ENCODE data around the gene CD2AP. TPM values are rescaled to one million over a fixed set of nuclear protein-coding genes. Genes with fewer than 3 reads are reported as not detected.

Gene CD2AP
- total RNA-seq, 1 donor from 2014 or later, result 34.9 TPM

GRCh38 chr6:47454713-47455396 lies 22.7 kb upstream of the CD2AP start:
- DNase-seq (ENCODE audit: low spot score in 2 of 2, unreplicated experiment in 2 of 2), result no peak
- Mint-ChIP-seq H3K9me3 (no peaks in the 10 kb centered on the region), H3K4me1 (no peaks in the 10 kb centered on the region), H3K27me3 (ENCODE audit: low read depth) (no peaks in the 10 kb centered on the region), H3K4me3 (no peak overlapping the region), H3K36me3 (no peaks in the 10 kb centered on the region), H3K27ac (no peak overlapping the region)
- no peak for TF ChIP-seq CTCF (IDR thresholded peaks at IDR 0.05; ENCODE audit: unreplicated experiment)

GRCh38 chr6:47455533-47456209 lies 21.9 kb upstream of the CD2AP start:
- Mint-ChIP-seq H3K27me3 (ENCODE audit: low read depth) (no peaks in the 10 kb centered on the region), H3K4me1 (no peaks in the 10 kb centered on the region)
- no peak for TF ChIP-seq CTCF (IDR thresholded peaks at IDR 0.05; ENCODE audit: unreplicated experiment)

GRCh38 chr6:47456536-47456975 lies 21.0 kb upstream of the CD2AP start:
- Mint-ChIP-seq H3K4me3 (no peak overlapping the region), H3K4me1 (no peaks in the 10 kb centered on the region), H3K9me3 (no peaks in the 10 kb centered on the region), H3K27me3 (ENCODE audit: low read depth) (no peaks in the 10 kb centered on the region), H3K36me3 (no peaks in the 10 kb centered on the region), H3K27ac (no peak overlapping the region)
- no peak for TF ChIP-seq CTCF (IDR thresholded peaks at IDR 0.05; ENCODE audit: unreplicated experiment)
- no peak for DNase-seq (ENCODE audit: low spot score in 2 of 2, unreplicated experiment in 2 of 2)

More at GRCh38 chr6:47455533-47456209, 21.9 kb upstream of the CD2AP start:
- Mint-ChIP-seq H3K36me3 (no peaks in the 10 kb centered on the region), H3K4me3 (no peak overlapping the region), H3K27ac (no peak overlapping the region), H3K9me3 (no peaks in the 10 kb centered on the region)
- no peak for DNase-seq (ENCODE audit: low spot score in 2 of 2, unreplicated experiment in 2 of 2)

- H3K36me3 Mint-ChIP-seq, result no peaks in the 10 kb centered on the region
- no peak overlapping the region for H3K27ac Mint-ChIP-seq
- H3K27me3 Mint-ChIP-seq (ENCODE audit: low read depth), result no peaks in the 10 kb centered on the region
- no peak overlapping the region for H3K4me3 Mint-ChIP-seq
- TF ChIP-seq CTCF (IDR thresholded peaks at IDR 0.05; ENCODE audit: unreplicated experiment), result no peak
- no peak for DNase-seq (ENCODE audit: low spot score in 2 of 2, unreplicated experiment in 2 of 2)
- no peaks in the 10 kb centered on the region for H3K9me3 Mint-ChIP-seq
- H3K4me1 Mint-ChIP-seq, result no peaks in the 10 kb centered on the region
Observed at GRCh38 chr6:47457370-47457769, 20.2 kb upstream of the CD2AP start.

GRCh38 chr6:47464052-47464451 lies 13.5 kb upstream of the CD2AP start:
- no peaks in the 10 kb centered on the region for H3K4me1 Mint-ChIP-seq

More at GRCh38 chr6:47464052-47464451, 13.5 kb upstream of the CD2AP start:
- H3K27me3 Mint-ChIP-seq (ENCODE audit: low read depth), result no peaks in the 10 kb centered on the region
- TF ChIP-seq CTCF (IDR thresholded peaks at IDR 0.05; ENCODE audit: unreplicated experiment), result no peak
- peaks cover 13% of the 10 kb centered on the region for H3K9me3 Mint-ChIP-seq
- H3K4me3 Mint-ChIP-seq, result no peak overlapping the region
- H3K27ac Mint-ChIP-seq, result no peak overlapping the region
- no peak for DNase-seq (ENCODE audit: low spot score in 2 of 2, unreplicated experiment in 2 of 2)
- H3K36me3 Mint-ChIP-seq, result no peaks in the 10 kb centered on the region

Measured in mesothelial cell of epicardium (in vitro differentiated cells).